ENCODE measurements around the gene TTBK1. TPM values are rescaled to one million over a fixed set of nuclear protein-coding genes. Genes with fewer than 3 reads are reported as not detected.

TTBK1 gene
- polyA plus RNA-seq, 12 donors: 0.05 to 0.15 (median 0.07) TPM; not detected in 4

Other genes with a start within 250 kb of the TTBK1 start
- gene MEA1, start 229.5 kb upstream of the TTBK1 start, polyA plus RNA-seq (ENCODE audit: insufficient read length in 12 of 12): 10 to 100 TPM in 11 of 12 donors, not detected in 1; 38.6 to 59.5 (median 44.8) TPM
- 100 to 1,000 TPM; 120 to 250 (median 193) TPM for gene KLHDC3, start 229.2 kb upstream of the TTBK1 start, polyA plus RNA-seq (ENCODE audit: insufficient read length in 12 of 12)
- 10 to 100 TPM in 11 of 12 donors, not detected in 1; 27.3 to 53.6 (median 47.8) TPM for gene RRP36, start 221.9 kb upstream of the TTBK1 start, polyA plus RNA-seq (ENCODE audit: insufficient read length in 12 of 12)
- gene CUL7, start 189.6 kb upstream of the TTBK1 start, polyA plus RNA-seq (ENCODE audit: insufficient read length in 12 of 12): 10 to 100 TPM in 11 of 12 donors, not detected in 1; 24.3 to 48.6 (median 37.9) TPM
- gene MRPL2, start 184.0 kb upstream of the TTBK1 start, polyA plus RNA-seq (ENCODE audit: insufficient read length in 12 of 12): 10 to 100 TPM in 11 of 12 donors, not detected in 1; 35.2 to 51.9 (median 41.8) TPM
- gene KLC4, start 183.8 kb upstream of the TTBK1 start, polyA plus RNA-seq (ENCODE audit: insufficient read length in 12 of 12): 10 to 100 TPM in 11 of 12 donors, not detected in 1; 17.6 to 54.7 (median 24.4) TPM
- 100 to 1,000 TPM in 2 of 12 donors, 10 to 100 TPM in 9, not detected in 1; 35.2 to 193 (median 63.8) TPM for gene PTK7, start 167.2 kb upstream of the TTBK1 start, polyA plus RNA-seq (ENCODE audit: insufficient read length in 12 of 12)
- gene SRF, start 72.2 kb upstream of the TTBK1 start, polyA plus RNA-seq (ENCODE audit: insufficient read length in 12 of 12): 100 to 1,000 TPM in 1 of 12 donors, 10 to 100 TPM in 11; 34.9 to 100 (median 45.3) TPM
- 10 to 100 TPM in 10 of 12 donors, 1 to 10 TPM in 1, not detected in 1; 6.9 to 40.8 (median 14.7) TPM for gene CUL9, start 61.3 kb upstream of the TTBK1 start, polyA plus RNA-seq (ENCODE audit: insufficient read length in 12 of 12)
- 10 to 100 TPM in 11 of 12 donors, not detected in 1; 11.6 to 60.2 (median 16.5) TPM for gene DNPH1, start 14.0 kb upstream of the TTBK1 start, polyA plus RNA-seq (ENCODE audit: insufficient read length in 12 of 12)
- under 1 TPM in 2 of 12 donors, not detected in 10; 0.28 to 0.55 TPM for gene SLC22A7, start 54.8 kb downstream of the TTBK1 start, polyA plus RNA-seq (ENCODE audit: insufficient read length in 12 of 12)
- 1 to 10 TPM in 7 of 12 donors, under 1 TPM in 3, not detected in 2; 0.49 to 2.8 (median 1.2) TPM for gene CRIP3, start 65.3 kb downstream of the TTBK1 start, polyA plus RNA-seq (ENCODE audit: insufficient read length in 12 of 12)
- 10 to 100 TPM in 11 of 12 donors, not detected in 1; 12.7 to 22.9 (median 15.9) TPM for gene ZNF318, start 126.2 kb downstream of the TTBK1 start, polyA plus RNA-seq (ENCODE audit: insufficient read length in 12 of 12)
- gene ABCC10, start 184.1 kb downstream of the TTBK1 start, polyA plus RNA-seq (ENCODE audit: insufficient read length in 12 of 12): 10 to 100 TPM in 11 of 12 donors, not detected in 1; 11.8 to 29.7 (median 15.5) TPM
- gene DLK2, start 212.1 kb downstream of the TTBK1 start, polyA plus RNA-seq (ENCODE audit: insufficient read length in 12 of 12): 1 to 10 TPM in 10 of 12 donors, not detected in 2; 1.5 to 4.9 (median 2.0) TPM
- gene TJAP1, start 234.1 kb downstream of the TTBK1 start, polyA plus RNA-seq (ENCODE audit: insufficient read length in 12 of 12): 10 to 100 TPM in 11 of 12 donors, not detected in 1; 21.2 to 38.0 (median 25.5) TPM

Data from muscle of arm (tissue), 12 donors.